GM19025 (cell line): ENCODE measurements around the gene BMP7.

Experiments used
- ATAC-seq: cut with Tn5 transposase; IDR thresholded peaks from one replicate; pipeline ENCODE4 v1.9.1; 2021; ENCODE audit warnings: mild to moderate bottlenecking, low read depth, moderate library complexity; ENCODE audit not compliant: unreplicated experiment

Gene BMP7

DNA sequence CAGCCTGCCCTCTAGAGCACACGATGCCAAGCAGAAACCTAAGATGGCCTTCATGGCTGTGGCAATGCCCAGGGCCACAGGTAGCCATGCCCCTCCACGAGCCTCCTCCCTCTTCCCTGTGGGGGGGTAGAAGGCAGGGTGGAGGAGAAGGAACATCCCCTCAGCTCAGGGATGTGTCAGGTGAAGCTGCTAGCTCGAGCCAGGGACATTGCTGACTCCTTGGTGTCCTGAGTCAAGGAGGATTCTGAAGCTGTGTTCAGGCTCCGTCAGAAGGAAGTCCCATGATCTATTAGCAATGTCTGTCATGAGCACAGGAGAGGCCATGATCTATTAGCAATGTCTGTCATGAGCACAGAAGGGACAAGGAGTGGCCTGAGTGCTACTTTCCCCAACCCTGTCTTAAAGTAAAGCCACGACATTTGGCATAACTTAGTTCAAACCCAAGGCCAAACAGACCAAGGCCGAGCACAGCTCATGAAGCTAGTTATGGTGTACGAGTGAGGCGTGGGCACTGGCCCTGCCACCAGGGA, 87.8 kb downstream of the BMP7 start:
- ATAC-seq, result no peak

DNA sequence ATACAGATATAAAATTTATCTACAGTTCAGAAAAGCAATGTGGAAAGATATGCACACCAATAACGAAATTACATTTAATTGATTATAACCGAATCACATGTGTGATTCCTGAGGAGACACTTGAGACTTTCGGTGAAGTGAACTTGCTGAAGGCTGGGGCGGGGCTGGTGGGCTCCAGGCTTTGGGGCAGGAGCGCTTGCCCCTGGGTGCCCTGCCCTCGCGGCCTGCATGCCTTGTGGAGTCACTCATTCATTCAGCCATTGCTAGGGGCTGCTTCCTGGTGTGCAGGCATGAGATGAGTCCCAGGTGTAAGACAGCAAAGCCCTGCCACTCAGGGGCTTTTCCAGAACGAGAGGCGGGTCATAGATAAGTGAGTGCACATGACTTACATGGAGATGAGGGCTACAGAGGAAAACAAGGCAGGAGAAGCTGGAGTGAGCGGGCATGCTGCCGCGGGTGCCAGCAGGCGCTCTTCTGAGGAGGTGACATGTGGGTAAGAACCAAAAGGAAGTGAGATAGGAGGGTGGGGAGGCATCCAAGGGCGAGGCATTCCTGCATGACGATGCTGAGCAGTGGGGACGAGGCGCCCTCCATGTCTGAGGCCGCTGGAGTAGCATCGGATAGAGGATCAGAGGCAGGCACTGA, 88.7 kb downstream of the BMP7 start:
- ATAC-seq, result no peak

DNA sequence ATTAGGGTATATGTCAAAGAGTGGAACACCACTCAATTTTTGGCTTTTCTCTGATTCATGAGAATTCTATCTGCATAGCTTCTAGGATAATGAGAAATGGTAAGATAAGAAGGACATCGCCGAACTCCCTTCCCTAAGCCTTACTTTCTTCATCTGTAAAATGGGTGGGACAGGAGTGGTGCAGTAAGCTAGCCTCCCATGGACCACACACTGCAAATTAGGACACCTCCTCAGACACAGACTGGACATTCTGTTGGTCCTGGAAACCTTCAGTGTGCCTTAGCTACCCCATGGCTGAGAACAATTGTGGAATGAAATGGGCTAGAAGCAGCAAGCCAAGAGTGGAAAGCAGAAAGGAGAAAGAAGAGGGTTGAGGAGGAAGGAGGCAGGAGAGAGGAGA, 89.6 kb downstream of the BMP7 start:
- ATAC-seq, result no peak

DNA sequence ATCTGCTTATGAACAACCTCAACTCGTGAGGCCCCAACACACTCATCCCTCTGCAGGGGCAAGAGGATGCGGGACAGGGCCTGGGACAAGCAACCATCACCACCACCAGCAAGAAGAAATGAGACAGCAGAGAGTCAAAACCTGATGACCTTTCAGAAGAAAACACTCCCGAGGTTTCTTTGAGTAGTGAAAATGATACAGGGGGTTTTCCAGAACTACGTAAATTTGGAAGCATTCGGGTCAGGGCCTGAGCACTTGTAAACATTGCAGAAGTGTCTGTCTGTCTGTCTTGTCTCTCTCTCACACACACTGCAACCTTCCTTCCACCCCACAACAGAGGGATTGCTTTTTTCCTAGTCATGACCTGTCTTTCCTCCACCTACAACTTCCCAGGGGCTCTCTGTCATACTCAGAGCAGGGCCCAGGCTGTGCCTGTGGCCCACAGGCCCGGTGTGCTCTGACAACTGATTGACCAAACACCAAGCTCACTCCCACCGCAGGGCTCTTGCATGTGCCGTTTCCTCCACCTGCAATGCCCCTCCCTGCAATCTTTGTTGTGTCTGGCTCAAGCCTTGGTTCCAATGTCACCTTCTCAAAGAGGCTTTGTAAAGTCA, 90.9 kb downstream of the BMP7 start:
- peak; percentile 50 for ATAC-seq

DNA sequence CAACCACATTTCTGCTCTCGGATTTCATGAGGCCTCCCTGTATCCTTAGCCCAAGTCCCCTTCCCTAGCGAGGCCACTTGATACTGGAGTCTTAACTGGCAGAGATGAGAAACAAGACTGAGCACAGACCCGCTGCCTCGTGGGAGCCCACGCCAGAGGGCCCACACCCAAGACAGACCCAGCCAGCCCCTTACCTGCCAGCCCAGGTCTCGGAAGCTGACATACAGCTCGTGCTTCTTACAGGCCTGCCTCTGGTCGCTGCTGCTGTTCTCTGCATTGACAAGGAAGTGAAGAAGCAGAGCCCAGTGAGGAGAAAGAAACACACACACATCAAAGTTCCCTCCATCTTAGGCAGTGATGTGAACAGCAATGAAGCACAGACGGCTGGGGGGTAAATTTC, 91.7 kb downstream of the BMP7 start:
- no peak for ATAC-seq

DNA sequence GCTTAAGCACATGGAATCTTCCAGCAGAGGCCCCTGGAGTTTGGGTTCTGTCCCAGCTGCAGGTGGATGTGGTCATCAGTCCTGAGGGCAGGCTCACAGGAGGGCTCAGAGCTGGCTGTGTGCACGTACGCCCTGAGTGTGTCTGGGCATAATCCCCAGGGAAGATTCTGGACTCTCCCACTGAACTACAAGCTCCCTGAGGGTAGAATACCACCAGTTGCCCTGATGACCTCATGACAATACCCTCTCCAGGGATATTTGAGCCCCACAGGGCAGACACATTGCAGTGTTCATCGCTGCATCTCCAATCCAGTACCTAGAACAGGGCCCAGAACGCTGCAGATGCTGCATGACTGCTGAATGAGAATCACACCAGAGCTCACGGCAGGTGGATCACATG, 92.5 kb downstream of the BMP7 start:
- ATAC-seq, result no peak

DNA sequence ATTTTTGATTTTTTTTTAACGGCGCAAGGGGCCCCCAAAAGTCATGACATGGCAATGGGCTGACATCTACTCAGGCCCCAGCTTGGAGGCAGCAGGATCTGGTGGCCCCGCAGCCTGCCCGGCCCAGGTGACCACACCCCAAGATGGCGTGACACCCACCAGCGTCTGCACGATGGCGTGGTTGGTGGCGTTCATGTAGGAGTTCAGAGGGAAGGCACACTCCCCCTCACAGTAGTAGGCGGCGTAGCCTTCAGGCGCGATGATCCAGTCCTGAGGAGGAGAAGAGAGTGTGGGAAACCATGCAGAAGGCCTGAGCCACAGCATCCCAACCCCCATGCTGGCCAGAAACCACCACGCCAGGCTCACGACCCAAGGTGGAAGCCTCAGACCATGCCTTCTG, 93.4 kb downstream of the BMP7 start:
- ATAC-seq, result no peak

DNA sequence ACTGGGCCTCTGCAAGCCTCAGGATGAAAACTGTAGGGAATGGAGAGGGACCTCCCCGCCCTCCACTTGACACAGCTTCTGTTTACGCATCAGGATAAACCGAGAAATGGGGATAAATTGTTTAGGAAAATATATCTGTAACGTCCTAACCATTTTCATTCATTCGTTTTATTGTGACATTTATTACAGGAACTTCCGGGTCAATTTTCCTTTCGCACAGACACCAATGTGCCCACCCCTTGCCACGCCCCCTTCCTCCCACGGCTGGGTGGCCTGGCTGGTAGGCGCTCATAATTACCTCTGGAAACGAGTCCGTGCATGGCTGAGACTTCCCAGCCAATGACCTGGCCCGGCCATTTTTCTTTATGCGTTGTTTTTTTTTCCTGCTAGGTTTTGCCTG, 96.1 kb downstream of the BMP7 start:
- ATAC-seq, result no peak

DNA sequence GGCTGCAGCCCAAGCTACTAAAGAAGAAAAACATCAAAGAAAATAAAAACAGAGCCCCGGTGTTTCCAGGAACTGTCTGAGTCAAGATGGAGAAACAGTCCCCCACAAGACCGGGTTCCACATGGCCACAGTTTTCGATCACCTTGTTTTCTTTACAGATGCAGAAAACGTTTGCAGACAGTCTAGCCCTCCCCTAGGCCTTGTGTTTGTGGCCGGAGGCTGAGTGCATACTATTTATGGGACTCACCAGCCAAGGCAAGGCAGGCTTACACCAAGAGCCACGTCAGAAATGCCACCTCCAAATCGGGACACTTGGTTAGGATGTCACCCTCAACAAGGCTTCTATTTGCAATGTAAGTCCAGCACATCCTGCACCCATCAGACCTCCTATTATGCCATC, 97.3 kb downstream of the BMP7 start:
- ATAC-seq, result no peak

DNA sequence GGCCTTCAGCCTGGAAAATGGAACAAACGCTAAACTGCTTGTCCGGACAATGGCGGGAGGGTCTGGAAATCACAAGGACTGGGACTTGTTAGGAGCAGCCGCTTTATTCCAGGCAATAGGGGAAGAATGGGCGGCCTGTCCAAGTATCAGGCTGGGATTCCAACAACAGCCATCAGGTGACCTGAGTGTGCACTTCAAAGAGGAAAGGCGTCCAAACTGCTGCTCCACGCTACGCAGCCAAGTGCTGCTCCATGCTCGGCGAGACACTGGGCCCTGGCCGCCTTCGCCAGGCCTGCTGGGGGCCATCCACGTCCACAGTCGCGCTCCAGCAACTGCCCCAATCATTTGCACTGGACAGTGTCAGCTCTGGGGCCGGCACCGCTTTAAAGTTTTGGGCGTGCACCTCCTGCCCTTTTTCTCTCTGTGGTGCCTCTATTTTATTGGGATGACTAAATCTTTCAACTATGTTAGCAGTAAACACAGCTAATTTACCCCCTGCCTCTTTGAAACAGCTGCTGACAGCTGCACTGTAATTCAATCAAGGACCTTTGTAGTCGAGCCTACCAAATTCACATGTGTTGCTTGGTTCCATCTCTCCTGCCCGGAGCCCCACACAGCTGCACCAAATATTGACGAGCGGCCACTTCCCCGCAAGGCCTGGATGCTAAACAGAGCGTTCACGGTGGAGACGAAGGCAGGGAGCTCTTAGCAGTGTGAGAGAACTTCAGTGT, 98.3 kb downstream of the BMP7 start:
- no peak for ATAC-seq

DNA sequence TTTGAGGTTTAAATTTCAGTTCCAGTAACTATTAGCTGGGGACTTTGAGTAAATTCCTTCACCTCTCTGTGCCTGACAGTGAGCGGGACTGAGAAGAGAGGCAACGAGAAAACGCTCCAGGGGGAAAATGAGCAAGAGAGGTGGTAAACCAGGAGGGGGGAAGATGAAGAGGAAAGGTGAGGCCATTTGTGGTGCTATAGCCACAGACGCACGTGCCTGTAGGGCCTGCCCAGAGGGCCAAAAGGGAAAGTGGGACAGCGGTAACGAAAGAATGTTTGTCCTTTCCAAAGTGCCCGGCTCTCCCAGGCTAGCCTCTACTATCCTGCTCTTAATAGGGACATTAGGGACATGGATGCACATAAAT, 99.2 kb downstream of the BMP7 start:
- no peak for ATAC-seq

DNA sequence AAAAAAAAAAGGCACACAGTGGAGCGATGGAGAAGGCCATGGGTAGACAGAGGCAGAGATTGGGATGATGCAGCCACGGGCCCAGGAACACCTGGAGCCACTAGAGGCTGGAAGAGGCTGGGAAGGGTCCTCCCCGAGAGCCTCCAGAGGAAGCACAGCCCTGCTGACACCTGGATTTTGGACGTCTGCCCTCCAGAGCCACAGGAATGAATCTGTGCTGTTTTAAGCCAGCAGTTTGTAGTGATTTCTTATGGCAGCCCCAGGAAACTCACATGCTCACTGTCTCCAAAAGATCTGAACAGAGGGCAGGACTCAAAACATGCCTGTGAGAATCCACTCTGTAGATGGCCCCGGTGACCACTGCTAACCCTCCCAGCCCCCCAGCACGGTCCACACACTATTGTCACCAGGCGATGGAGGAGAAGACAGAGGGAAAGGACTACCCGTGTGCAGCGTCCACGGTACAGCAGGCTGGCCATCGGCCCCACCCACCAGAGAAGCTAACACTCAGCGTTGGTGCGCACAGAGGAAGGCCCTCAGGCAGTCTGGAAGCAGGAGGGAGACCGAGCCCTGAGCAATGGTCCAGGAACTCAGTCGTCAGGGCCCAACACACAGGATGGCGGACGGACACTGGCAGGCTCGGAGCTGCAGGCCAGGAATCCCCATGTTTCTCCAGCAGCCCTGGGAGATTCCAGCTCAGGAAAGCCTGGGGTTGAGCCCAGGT, 99.7 kb downstream of the BMP7 start:
- ATAC-seq, result no peak

DNA sequence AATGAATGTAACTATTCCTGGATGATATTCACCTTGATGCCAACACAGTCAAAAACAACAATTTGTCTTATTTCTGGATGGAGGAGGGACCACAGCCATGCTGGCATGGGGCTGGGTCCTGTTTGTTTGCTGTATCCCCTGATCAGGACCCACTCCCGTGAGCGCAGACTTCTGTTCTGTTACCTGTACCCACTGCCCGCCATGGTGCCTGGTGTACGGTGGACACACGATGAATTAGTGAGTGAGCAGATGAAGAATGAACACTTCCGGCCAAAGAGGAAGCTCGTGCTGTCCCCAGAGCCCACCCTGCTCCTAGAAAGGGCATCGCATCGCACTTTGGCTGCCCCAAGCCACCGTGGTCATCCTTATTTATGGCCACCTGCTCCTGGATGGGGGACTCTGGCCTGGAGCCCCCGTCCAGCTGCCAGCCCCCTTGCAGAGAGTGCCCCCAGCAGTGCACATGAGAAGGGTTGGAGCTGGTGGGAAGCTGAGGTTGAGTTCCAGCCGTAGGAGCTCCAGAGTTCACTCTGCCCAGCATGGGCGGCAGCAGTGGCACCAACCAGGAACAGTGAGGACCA, 100.9 kb downstream of the BMP7 start:
- no peak for ATAC-seq

DNA sequence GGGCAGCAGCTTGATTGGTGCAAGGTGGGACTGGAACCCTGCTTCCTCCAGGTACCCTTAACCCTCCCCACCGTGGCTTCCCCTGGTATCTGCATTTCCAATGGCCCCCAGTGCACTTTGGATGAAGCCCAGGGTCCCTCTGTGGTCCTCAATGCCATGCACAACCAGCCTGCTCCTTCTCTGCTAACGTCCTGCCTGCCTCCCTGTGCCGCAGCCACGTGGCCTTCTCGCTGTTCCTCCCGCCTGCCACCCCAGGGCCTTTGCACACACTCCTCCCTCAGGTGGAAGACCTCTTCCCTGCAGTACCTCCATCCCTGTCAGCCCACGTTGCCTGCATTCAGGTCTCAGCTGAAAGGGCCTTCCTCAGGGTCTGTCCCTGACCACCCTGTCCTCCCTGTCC, 101.6 kb downstream of the BMP7 start:
- no peak for ATAC-seq

DNA sequence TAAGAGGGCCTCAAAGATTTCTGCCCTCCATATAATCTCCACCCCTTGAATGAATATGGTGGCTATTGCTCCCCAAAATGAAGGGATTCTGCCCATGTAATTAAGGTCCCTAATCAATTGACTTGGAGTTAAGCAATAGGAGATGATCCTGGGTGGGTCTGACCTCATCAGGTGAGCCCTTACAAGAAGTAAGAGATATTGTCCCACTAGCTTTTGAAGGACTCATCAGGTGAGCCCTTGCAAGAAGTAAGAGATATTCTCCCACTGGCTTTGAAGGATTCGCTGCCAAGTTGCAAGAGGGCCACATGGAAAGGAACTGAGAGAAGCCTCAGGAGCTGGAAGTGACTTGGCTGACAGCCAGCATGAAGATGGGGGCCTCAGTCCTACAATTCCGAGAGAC, 103.4 kb downstream of the BMP7 start:
- ATAC-seq, result no peak

DNA sequence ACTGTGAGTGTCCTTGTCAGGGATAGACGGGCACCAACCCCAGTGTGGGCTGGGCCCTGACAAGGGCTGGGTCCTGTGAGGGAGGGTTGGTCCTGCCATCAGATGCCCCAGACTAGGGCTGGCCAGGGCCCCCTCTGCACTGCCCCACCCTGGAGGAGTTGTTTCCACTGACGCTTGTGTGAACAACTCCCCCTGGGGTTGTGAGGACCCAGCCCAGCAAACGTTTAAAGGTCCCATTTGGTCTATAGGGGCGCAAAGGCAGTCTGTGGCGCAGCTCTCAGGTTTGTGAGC, 104.1 kb downstream of the BMP7 start:
- no peak for ATAC-seq

DNA sequence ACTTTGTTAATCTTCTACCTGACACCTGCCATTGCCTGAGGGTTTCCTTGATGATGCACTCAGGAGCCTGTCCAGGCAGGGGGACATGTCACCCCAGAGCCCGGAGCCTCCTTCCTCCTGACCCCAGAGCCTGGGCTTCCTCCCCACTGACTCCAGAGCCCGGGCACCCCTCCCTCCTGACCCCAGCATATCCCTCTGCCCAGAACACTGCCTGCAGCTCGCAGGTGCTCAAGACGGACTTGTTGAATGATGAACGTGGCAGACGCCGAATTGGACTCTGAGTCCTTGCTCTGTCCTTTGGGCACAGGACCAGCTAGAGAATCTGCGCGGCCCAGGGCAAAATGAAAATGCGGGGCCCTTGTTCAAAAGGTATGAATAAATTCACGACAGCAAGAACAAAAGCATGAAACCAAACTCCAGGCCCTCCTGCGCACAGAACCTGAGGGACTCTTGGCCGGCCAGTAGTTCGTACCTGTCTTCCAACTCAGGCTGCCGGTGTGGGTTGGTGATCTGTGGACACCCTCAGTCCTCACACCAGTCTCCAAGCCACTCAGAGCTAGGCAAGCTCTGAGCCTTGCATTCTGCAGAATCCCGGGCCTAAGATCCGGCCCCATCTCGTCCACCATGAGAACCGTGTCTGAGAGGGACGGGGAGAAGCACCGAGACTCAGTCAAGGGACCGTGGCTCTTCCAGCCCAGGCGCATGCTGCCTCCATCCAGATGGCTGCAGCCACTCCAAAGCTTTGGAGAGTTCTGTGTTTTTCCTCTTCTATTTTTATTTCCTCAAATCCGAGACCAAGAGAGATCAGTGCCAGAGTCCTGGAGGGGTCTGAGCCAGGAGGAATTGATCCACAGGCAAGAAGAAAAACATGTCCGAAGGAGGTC, 104.7 kb downstream of the BMP7 start:
- no peak for ATAC-seq

DNA sequence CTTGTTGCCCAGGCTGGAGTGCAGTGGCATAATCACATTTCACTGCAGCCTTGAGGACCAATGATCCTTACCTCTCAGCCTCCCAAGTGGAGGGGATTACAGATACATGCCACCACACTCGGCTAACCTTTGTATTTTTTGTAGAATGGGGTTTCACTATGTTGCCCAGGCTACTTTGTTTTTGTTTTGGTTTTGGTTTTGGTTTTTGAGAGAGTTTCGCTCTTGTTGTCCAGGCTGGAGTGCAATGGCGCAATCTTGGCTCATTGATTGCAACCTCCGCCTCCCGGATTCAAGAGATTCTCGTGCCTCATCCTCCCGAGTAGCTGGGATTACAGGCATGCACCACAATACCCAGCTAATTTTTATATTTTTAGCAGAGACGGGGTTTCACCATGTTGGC, 105.5 kb downstream of the BMP7 start:
- no peak for ATAC-seq

DNA sequence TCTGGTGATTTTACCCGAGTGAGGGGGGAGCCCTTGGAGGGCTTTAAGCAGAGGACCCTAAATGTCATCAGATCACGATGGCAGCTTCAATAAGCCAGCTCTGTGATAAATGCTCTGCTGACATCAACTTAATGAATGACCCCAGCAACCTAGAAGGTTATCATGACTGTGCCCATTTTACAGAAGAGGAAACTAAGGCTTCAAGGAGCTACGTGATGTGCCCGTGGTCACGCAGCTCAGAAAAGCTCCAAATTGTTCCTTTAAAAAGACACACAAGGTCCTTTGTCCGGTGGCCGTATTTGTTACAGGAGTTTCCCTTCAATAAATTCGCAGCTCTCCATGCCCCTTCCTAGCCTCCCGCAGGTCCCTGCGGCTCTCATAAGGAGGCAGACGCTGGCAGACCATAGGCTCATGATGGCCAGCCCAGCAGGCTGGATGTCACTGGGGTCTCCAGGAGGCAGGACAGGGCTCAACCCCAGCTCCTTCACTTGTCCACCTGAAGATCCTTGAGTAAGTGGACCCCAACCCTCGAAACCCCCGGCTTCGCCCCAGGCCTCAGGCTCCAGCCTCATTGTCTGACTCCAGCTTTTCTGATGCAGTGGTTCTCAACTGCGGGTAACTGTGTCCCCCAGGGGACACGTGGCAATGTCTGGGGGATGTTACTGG, 106.4 kb downstream of the BMP7 start:
- ATAC-seq, result no peak
